GM12891 (cell line): ENCODE data around the gene TNFRSF25.

Experiments
- POLR2A ChIP-seq: IDR thresholded peaks from 2 replicates; pipeline ENCODE4 v1.6.1; 2011; ENCODE audit warnings: low read depth, low read length, control low read depth
- POLR2AphosphoS5 ChIP-seq: IDR thresholded peaks from 2 replicates; pipeline ENCODE4 v1.6.1; 2011; ENCODE audit warnings: low read depth, low read length, control low read depth
- POU2F2 ChIP-seq: IDR thresholded peaks from 2 replicates; pipeline ENCODE4 v1.6.1; 2011; ENCODE audit warnings: low read depth, mild to moderate bottlenecking, control low read depth, low read length, moderate library complexity
- SPI1 ChIP-seq: IDR thresholded peaks from 2 replicates; pipeline ENCODE4 v1.6.1; 2011; ENCODE audit warnings: low read depth, low read length, control low read depth
- TAF1 ChIP-seq: IDR thresholded peaks from 2 replicates; pipeline ENCODE4 v1.6.1; 2011; ENCODE audit warnings: low read depth, low read length, control low read depth

- TF ChIP-seq POLR2A (no peak), POLR2AphosphoS5 (no peak), TAF1 (no peak), POU2F2 (no peak), SPI1 (no peak)
These were observed 15.9 kb downstream of the TNFRSF25 start for GRCh38 chr1:6450005-6450450.
